ENCODE data around the gene AGRP. TPM values are rescaled to one million over a fixed set of nuclear protein-coding genes. Genes with fewer than 3 reads are reported as not detected.

The AGRP gene
- total RNA-seq, 2 donors from 2014 or later, result not detected

GRCh38 chr16:67459861-67460150 lies 23.5 kb downstream of the AGRP start:
- no peaks in the 10 kb centered on the region for H3K36me3 Mint-ChIP-seq (ENCODE audit: low read depth)
- Histone ChIP-seq H3K27ac (ENCODE audit: low read depth, low read length) (no peak overlapping the region), H3K9me3 (ENCODE audit: control insufficient read depth, low read length) (no peaks in the 10 kb centered on the region), H3K4me1 (ENCODE audit: control insufficient read depth, insufficient read depth, low read length) (no peaks in the 10 kb centered on the region), H3K4me3 (ENCODE audit: low read length) (no peak overlapping the region), H3K36me3 (ENCODE audit: control insufficient read depth, insufficient read depth, low read length) (peaks cover 12% of the 10 kb centered on the region), H3K9ac (ENCODE audit: extremely low read depth, low read length, poor library complexity, severe bottlenecking) (no peak overlapping the region), H3K27me3 (ENCODE audit: control insufficient read depth, insufficient read depth, low read length, poor library complexity, severe bottlenecking) (no peaks in the 10 kb centered on the region)
- H3K9me3 Mint-ChIP-seq, result no peaks in the 10 kb centered on the region
- no peaks in the 10 kb centered on the region for H3K4me1 Mint-ChIP-seq
- no peak for DNase-seq
- no peak overlapping the region for H3K4me3 Mint-ChIP-seq
- H3K27me3 Mint-ChIP-seq (ENCODE audit: insufficient read depth), result no peaks in the 10 kb centered on the region
- TF ChIP-seq, protein P1, sequence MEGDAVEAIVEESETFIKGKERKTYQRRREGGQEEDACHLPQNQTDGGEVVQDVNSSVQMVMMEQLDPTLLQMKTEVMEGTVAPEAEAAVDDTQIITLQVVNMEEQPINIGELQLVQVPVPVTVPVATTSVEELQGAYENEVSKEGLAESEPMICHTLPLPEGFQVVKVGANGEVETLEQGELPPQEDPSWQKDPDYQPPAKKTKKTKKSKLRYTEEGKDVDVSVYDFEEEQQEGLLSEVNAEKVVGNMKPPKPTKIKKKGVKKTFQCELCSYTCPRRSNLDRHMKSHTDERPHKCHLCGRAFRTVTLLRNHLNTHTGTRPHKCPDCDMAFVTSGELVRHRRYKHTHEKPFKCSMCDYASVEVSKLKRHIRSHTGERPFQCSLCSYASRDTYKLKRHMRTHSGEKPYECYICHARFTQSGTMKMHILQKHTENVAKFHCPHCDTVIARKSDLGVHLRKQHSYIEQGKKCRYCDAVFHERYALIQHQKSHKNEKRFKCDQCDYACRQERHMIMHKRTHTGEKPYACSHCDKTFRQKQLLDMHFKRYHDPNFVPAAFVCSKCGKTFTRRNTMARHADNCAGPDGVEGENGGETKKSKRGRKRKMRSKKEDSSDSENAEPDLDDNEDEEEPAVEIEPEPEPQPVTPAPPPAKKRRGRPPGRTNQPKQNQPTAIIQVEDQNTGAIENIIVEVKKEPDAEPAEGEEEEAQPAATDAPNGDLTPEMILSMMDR (conservative IDR thresholded peaks at IDR 0.05), result no peak
- no peak overlapping the region for H3K27ac Mint-ChIP-seq
- 94 to 96% methylated on average over 3 of the region's 3 CpGs for WGBS, 2 experiments (ENCODE audit: insufficient coverage in 1 of 2, insufficient read length in 1 of 2)

DNA sequence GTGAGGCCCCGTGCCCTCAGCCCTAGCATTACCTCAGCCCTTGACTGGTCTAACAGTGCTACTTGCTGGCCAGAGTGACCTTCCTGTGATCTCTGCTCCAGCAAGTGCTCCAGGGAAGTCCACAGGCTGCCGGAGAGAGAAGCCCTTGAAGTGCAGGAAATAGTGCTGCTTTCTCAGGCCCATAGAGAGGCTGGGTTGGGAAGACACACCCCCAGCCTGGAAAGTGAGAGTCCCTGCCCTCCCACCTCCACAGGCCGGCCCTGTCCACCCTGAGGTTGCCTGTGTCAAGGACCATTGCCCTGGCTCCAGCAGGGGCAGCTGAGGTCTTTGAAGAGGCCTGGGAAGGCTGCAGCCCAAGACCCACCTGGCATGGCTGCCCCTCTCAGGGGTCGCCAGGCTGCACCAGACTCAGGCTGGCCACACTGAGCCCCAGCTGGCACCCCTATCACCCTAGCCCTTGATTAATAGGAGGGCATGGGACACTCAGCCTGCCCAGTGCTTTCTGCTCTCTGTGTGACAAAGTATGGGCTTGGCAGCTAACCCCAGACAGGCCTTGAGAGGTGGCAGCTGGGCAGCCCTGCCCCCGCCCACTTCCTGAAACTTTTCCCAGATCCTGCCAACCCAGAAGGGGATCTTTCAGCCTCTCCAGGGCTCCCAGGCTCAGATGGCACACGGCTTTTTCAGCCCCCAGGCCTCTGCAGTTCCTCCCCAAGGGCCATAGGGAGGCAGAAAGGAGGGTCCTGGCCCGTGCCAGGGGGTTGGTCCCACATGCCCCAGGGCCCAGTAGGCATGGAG lies 24.1 kb downstream of the AGRP start:
- Histone ChIP-seq H3K36me3 (ENCODE audit: control insufficient read depth, insufficient read depth, low read length) (peaks cover 12% of the 10 kb centered on the region), H3K4me3 (ENCODE audit: low read length) (no peak overlapping the region), H3K9me3 (ENCODE audit: control insufficient read depth, low read length) (no peaks in the 10 kb centered on the region), H3K27ac (ENCODE audit: low read depth, low read length) (no peak overlapping the region), H3K27me3 (ENCODE audit: control insufficient read depth, insufficient read depth, low read length, poor library complexity, severe bottlenecking) (no peaks in the 10 kb centered on the region), H3K4me1 (ENCODE audit: control insufficient read depth, insufficient read depth, low read length) (no peaks in the 10 kb centered on the region), H3K9ac (ENCODE audit: extremely low read depth, low read length, poor library complexity, severe bottlenecking) (no peak overlapping the region)
- Mint-ChIP-seq H3K27ac (no peak overlapping the region), H3K9me3 (no peaks in the 10 kb centered on the region), H3K27me3 (ENCODE audit: insufficient read depth) (no peaks in the 10 kb centered on the region), H3K36me3 (ENCODE audit: low read depth) (no peaks in the 10 kb centered on the region), H3K4me3 (no peak overlapping the region), H3K4me1 (no peaks in the 10 kb centered on the region)
- TF ChIP-seq, protein P1 (conservative IDR thresholded peaks at IDR 0.05), result no peak
- WGBS, 2 experiments (ENCODE audit: insufficient coverage in 1 of 2, insufficient read length in 1 of 2), result 88 to 90% methylated on average over 5 to 7 of the region's 7 CpGs
- DNase-seq, result no peak

DNA sequence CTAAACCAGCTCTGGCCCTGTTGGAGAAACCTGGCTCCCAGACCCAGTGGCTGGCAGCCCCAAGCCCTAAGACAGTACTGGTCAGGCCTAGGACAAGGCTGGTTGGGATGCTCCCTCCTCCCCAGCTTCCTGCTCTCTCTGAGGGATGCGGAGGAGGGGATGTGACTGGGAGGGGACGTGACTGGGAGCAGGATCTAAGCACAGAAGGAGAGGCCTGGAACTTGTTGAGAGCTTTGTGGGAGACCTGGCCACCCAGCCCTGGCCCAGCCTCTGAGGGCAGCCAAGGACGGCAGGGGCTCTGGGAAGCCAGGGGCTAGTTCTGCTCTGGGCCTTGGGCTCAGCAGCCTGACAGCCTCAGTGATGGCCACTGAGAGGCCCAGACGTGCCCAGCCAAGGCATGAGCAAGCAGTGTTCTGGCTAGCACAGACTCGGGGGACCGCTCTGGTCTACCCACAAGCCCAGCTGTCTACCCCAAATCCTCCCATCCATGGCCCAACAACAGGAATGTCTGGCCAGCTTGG lies 25.2 kb downstream of the AGRP start:
- H3K4me3 Mint-ChIP-seq, result no peak overlapping the region
- no peaks in the 10 kb centered on the region for H3K27me3 Mint-ChIP-seq (ENCODE audit: insufficient read depth)
- no peak overlapping the region for H3K4me3 ChIP-seq (ENCODE audit: low read length)
- peaks cover 12% of the 10 kb centered on the region for H3K36me3 ChIP-seq (ENCODE audit: control insufficient read depth, insufficient read depth, low read length)
- TF ChIP-seq, protein P1 (conservative IDR thresholded peaks at IDR 0.05), result no peak
- 85 to 100% methylated on average over 3 to 6 of the region's 6 CpGs for WGBS, 2 experiments (ENCODE audit: insufficient coverage in 1 of 2, insufficient read length in 1 of 2)
- no peaks in the 10 kb centered on the region for H3K9me3 ChIP-seq (ENCODE audit: control insufficient read depth, low read length)
- H3K27ac ChIP-seq (ENCODE audit: low read depth, low read length), result no peak overlapping the region
- no peak for DNase-seq
- H3K9ac ChIP-seq (ENCODE audit: extremely low read depth, low read length, poor library complexity, severe bottlenecking), result no peak overlapping the region
- H3K36me3 Mint-ChIP-seq (ENCODE audit: low read depth), result no peaks in the 10 kb centered on the region
- H3K27me3 ChIP-seq (ENCODE audit: control insufficient read depth, insufficient read depth, low read length, poor library complexity, severe bottlenecking), result no peaks in the 10 kb centered on the region
- H3K9me3 Mint-ChIP-seq, result no peaks in the 10 kb centered on the region
- no peaks in the 10 kb centered on the region for H3K4me1 Mint-ChIP-seq
- H3K27ac Mint-ChIP-seq, result no peak overlapping the region
- no peaks in the 10 kb centered on the region for H3K4me1 ChIP-seq (ENCODE audit: control insufficient read depth, insufficient read depth, low read length)
